Nephron progenitor cell (in vitro differentiated cells): ENCODE measurements around the gene SPEF2.

Source experiments
- DNase-seq: peaks from one replicate; pipeline ENCODE4 v3.0.0; 2021
- H3K27ac Mint-ChIP-seq: 2 replicates; pipeline ENCODE4 v1.8.0; 2021; ENCODE audit warnings: mild to moderate bottlenecking, moderate library complexity, mixed read lengths
- H3K27me3 Mint-ChIP-seq: 2 replicates; pipeline ENCODE4 v1.8.0; 2021; ENCODE audit warnings: mild to moderate bottlenecking, low read depth, mixed read lengths; ENCODE audit not compliant: poor library complexity
- H3K36me3 Mint-ChIP-seq: 2 replicates; pipeline ENCODE4 v1.8.0; 2021; ENCODE audit warnings: low read depth, mixed read lengths
- H3K4me1 Mint-ChIP-seq: 2 replicates; pipeline ENCODE4 v1.8.0; 2021; ENCODE audit warnings: mixed read lengths
- H3K4me3 Mint-ChIP-seq: 2 replicates; pipeline ENCODE4 v1.8.0; 2021; ENCODE audit warnings: mild to moderate bottlenecking, moderate library complexity, mixed read lengths
- H3K9me3 Mint-ChIP-seq: 2 replicates; pipeline ENCODE4 v1.8.0; 2021; ENCODE audit warnings: mild to moderate bottlenecking, moderate library complexity, mixed read lengths
- CTCF ChIP-seq: fragments of 200-600 bp; sonication (generic); IDR thresholded peaks from 2 replicates; pipeline ENCODE4 v1.5.0; 2021; ENCODE audit warnings: antibody characterized with exemption

The SPEF2 gene

GRCh38 chr5:35785601-35786085 is 168.0 kb downstream of the SPEF2 start:
- Mint-ChIP-seq H3K4me3 (no peak overlapping the region), H3K27me3 (peaks cover 10% of the 10 kb centered on the region), H3K27ac (no peak overlapping the region), H3K4me1 (peaks cover 6% of the 10 kb centered on the region), H3K9me3 (no peaks in the 10 kb centered on the region), H3K36me3 (no peaks in the 10 kb centered on the region)
- no peak for TF ChIP-seq CTCF
- DNase-seq, result no peak

GRCh38 chr5:35788724-35789123 is 171.1 kb downstream of the SPEF2 start:
- Mint-ChIP-seq H3K27me3 (peaks cover 6% of the 10 kb centered on the region), H3K4me1 (peaks cover under 1% of the 10 kb centered on the region), H3K36me3 (no peaks in the 10 kb centered on the region), H3K9me3 (no peaks in the 10 kb centered on the region), H3K4me3 (no peak overlapping the region), H3K27ac (no peak overlapping the region)
- DNase-seq, result no peak
- no peak for TF ChIP-seq CTCF

- Mint-ChIP-seq H3K4me1 (peaks cover 12% of the 10 kb centered on the region), H3K27me3 (peaks cover 6% of the 10 kb centered on the region), H3K9me3 (no peaks in the 10 kb centered on the region), H3K36me3 (no peaks in the 10 kb centered on the region), H3K27ac (no peak overlapping the region), H3K4me3 (no peak overlapping the region)
- no peak for DNase-seq
- TF ChIP-seq CTCF, result no peak
Measured at GRCh38 chr5:35789732-35790456, 172.2 kb downstream of the SPEF2 start.

GRCh38 chr5:35790457-35790822 is 172.8 kb downstream of the SPEF2 start:
- H3K9me3 Mint-ChIP-seq, result no peaks in the 10 kb centered on the region
- TF ChIP-seq CTCF, result no peak
- no peak overlapping the region for H3K27ac Mint-ChIP-seq
- H3K27me3 Mint-ChIP-seq, result peaks cover 6% of the 10 kb centered on the region
- peaks cover 14% of the 10 kb centered on the region for H3K4me1 Mint-ChIP-seq
- no peak overlapping the region for H3K4me3 Mint-ChIP-seq
- no peak for DNase-seq
- no peaks in the 10 kb centered on the region for H3K36me3 Mint-ChIP-seq

- Mint-ChIP-seq H3K4me3 (no peak overlapping the region), H3K27me3 (peaks cover 3% of the 10 kb centered on the region), H3K36me3 (no peaks in the 10 kb centered on the region), H3K4me1 (peaks cover 24% of the 10 kb centered on the region), H3K9me3 (no peaks in the 10 kb centered on the region), H3K27ac (no peak overlapping the region)
- no peak for DNase-seq
- no peak for TF ChIP-seq CTCF
Measured at GRCh38 chr5:35794328-35794619, 176.6 kb downstream of the SPEF2 start.

GRCh38 chr5:35794684-35795375 is 177.2 kb downstream of the SPEF2 start:
- H3K27me3 Mint-ChIP-seq, result peaks cover 3% of the 10 kb centered on the region
- peaks cover 28% of the 10 kb centered on the region for H3K4me1 Mint-ChIP-seq
- no peak for DNase-seq
- no peak overlapping the region for H3K4me3 Mint-ChIP-seq
- no peaks in the 10 kb centered on the region for H3K9me3 Mint-ChIP-seq
- no peaks in the 10 kb centered on the region for H3K36me3 Mint-ChIP-seq
- no peak for TF ChIP-seq CTCF
- no peak overlapping the region for H3K27ac Mint-ChIP-seq
